ENCODE measurements around the gene SLC20A1.

Gene SLC20A1

DNA sequence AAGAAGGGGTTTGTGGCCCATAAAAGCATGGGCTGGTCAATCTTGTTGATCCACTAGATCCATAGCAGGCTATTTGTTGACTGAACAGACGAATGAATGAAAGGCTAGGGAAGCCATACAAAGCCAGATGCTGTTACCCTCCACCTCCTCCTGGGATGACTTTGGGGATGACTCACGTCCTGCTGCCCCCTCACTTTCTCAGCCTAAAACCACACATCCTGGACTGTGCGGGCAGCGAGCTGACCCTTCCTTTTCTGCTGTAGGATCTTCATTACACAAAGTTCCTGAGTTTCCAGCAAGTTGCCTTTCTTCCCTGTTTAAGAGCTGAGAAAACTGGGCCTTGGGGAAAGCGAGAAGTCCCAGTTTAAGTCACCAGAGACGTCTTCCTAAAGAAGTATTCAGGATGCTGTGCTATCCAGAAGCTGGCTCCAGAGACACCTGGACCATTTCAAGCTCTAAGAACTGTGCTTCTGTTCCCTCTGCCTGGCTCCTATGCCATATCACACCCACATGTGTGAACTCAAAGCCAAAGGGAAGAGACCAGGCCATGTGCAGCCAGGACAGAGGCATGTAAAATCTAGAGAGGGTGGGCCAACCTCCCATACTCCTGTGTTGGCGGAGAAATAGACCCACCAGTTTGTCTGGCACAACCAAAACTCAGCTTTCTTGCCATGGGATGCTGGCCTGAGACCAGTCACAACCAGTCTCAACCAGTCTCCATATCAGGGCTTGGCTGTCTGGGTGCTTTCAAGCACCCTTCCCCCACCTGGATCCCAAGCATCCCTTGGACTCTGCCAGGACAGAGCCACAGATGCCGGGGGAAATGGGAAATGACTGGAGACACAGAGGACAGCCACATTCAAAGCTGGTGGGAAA is 4.7 kb upstream of the SLC20A1 start:
- Histone ChIP-seq H3K27me3 (ENCODE audit: control insufficient read depth, low read length) (peaks cover 4% of the 10 kb centered on the region; the same call in 1 of the 2 replicates), H3K9me2 (replicated peaks; ENCODE audit: control insufficient read depth, low read length) (no peaks in the 10 kb centered on the region), H3F3A (ENCODE audit: control insufficient read depth, insufficient read depth) (0 out of 2 replicates have a peak, but pooled peaks cover 2% of the 10 kb centered on the region), H3K4me1 (ENCODE audit: control insufficient read depth, low read length) (peaks cover 13% of the 10 kb centered on the region), H3K4me3 (ENCODE audit: low read length) (no peak overlapping the region), H3K36me3 (ENCODE audit: control insufficient read depth, low read length) (peaks cover 3% of the 10 kb centered on the region), H3K27ac (ENCODE audit: low read depth, low read length) (no peak overlapping the region), H4K20me1 (ENCODE audit: control insufficient read depth, insufficient read depth, low read depth, low read length) (no peaks in the 10 kb centered on the region), H3K4me2 (ENCODE audit: low read length) (no peak overlapping the region), H3K9me3 (ENCODE audit: control insufficient read depth, insufficient read depth, low read length) (no peaks in the 10 kb centered on the region), H3K79me2 (ENCODE audit: control insufficient read depth, low read length) (peaks cover 14% of the 10 kb centered on the region)
- no peak for TF ChIP-seq EZH2phosphoT487 (IDR thresholded peaks at IDR 0.05; ENCODE audit: borderline replicate concordance, low read length)
- TF ChIP-seq, protein P1, sequence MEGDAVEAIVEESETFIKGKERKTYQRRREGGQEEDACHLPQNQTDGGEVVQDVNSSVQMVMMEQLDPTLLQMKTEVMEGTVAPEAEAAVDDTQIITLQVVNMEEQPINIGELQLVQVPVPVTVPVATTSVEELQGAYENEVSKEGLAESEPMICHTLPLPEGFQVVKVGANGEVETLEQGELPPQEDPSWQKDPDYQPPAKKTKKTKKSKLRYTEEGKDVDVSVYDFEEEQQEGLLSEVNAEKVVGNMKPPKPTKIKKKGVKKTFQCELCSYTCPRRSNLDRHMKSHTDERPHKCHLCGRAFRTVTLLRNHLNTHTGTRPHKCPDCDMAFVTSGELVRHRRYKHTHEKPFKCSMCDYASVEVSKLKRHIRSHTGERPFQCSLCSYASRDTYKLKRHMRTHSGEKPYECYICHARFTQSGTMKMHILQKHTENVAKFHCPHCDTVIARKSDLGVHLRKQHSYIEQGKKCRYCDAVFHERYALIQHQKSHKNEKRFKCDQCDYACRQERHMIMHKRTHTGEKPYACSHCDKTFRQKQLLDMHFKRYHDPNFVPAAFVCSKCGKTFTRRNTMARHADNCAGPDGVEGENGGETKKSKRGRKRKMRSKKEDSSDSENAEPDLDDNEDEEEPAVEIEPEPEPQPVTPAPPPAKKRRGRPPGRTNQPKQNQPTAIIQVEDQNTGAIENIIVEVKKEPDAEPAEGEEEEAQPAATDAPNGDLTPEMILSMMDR (IDR thresholded peaks at IDR 0.05; ENCODE audit: low read depth, low read length, poor library complexity, severe bottlenecking): no peak

DNA sequence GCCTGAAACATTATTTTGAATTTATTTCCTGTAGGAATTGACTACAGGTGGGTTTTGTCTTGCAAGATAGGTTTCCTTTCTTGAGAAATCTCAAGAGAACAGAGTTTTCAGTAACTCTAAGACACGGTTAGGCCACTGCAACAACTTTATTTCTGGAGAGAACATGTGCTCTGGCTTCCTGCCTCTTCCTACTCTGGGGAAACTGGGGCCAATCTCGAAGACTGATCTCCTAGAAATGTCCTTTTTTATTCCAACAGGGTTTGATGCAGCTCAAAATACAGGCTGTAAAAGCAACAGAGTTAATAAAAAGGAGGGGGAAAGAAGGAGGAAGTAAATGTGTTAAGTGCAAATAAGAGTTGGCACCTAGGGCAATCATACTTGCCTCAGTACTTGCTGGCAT is 4.0 kb upstream of the SLC20A1 start:
- Histone ChIP-seq H3K4me1 (ENCODE audit: control insufficient read depth, low read length) (peaks cover 13% of the 10 kb centered on the region), H4K20me1 (ENCODE audit: control insufficient read depth, insufficient read depth, low read depth, low read length) (no peaks in the 10 kb centered on the region), H3K36me3 (ENCODE audit: control insufficient read depth, low read length) (peaks cover 8% of the 10 kb centered on the region), H3K79me2 (ENCODE audit: control insufficient read depth, low read length) (peaks cover 20% of the 10 kb centered on the region), H3K9me2 (replicated peaks; ENCODE audit: control insufficient read depth, low read length) (no peaks in the 10 kb centered on the region), H3K27ac (ENCODE audit: low read depth, low read length) (no peak overlapping the region), H3F3A (ENCODE audit: control insufficient read depth, insufficient read depth) (0 out of 2 replicates have a peak, but pooled peaks cover 2% of the 10 kb centered on the region), H3K9me3 (ENCODE audit: control insufficient read depth, insufficient read depth, low read length) (no peaks in the 10 kb centered on the region), H3K4me3 (ENCODE audit: low read length) (no peak overlapping the region), H3K4me2 (ENCODE audit: low read length) (no peak overlapping the region), H3K27me3 (ENCODE audit: control insufficient read depth, low read length) (no peaks in the 10 kb centered on the region)
- TF ChIP-seq, protein P1 (IDR thresholded peaks at IDR 0.05; ENCODE audit: low read depth, low read length, poor library complexity, severe bottlenecking): no peak
- TF ChIP-seq EZH2phosphoT487 (IDR thresholded peaks at IDR 0.05; ENCODE audit: borderline replicate concordance, low read length): no peak

DNA sequence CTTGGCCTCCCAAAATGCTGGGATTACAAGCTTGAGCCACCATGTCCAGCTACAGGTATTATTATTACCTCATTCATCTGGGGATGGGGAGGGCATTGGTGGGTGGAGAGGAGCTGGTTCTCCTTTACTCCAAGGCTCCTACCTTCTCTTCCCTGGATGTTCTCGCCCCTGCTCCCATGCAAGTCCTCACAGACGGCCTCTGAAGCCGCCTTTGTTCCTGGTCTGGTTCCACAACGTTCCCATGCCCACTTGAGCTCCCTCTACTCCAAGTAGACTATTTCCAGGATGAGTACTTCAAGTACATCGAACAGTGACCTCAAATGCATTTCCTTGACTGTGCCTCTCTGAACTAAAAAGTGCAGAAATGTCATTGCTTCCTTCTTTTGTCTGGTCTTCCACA is 3.2 kb upstream of the SLC20A1 start:
- Histone ChIP-seq H3K27ac (ENCODE audit: low read depth, low read length) (no peak overlapping the region), H3K9me3 (ENCODE audit: control insufficient read depth, insufficient read depth, low read length) (no peaks in the 10 kb centered on the region), H3K27me3 (ENCODE audit: control insufficient read depth, low read length) (no peaks in the 10 kb centered on the region), H3K4me2 (ENCODE audit: low read length) (no peak overlapping the region), H3K36me3 (ENCODE audit: control insufficient read depth, low read length) (peaks cover 17% of the 10 kb centered on the region), H3K9me2 (replicated peaks; ENCODE audit: control insufficient read depth, low read length) (no peaks in the 10 kb centered on the region), H3K4me3 (ENCODE audit: low read length) (no peak overlapping the region), H3K4me1 (ENCODE audit: control insufficient read depth, low read length) (peaks cover 18% of the 10 kb centered on the region), H4K20me1 (ENCODE audit: control insufficient read depth, insufficient read depth, low read depth, low read length) (peaks cover under 1% of the 10 kb centered on the region; the same call in 1 of the 2 replicates), H3F3A (ENCODE audit: control insufficient read depth, insufficient read depth) (0 out of 2 replicates have a peak, but pooled peaks cover 2% of the 10 kb centered on the region), H3K79me2 (ENCODE audit: control insufficient read depth, low read length) (peaks cover 29% of the 10 kb centered on the region)
- TF ChIP-seq, protein P1 (IDR thresholded peaks at IDR 0.05; ENCODE audit: low read depth, low read length, poor library complexity, severe bottlenecking): no peak
- TF ChIP-seq EZH2phosphoT487 (IDR thresholded peaks at IDR 0.05; ENCODE audit: borderline replicate concordance, low read length): no peak
